DMS79 treated with DMSO at 0.1 percent for 48 hours (cell line): ENCODE data around the gene LANCL2.

Experiments
- DNase-seq: peaks from one replicate; lab custom pipeline; 2025; lab: John Stamatoyannopoulos, UW

Gene LANCL2

DNA sequence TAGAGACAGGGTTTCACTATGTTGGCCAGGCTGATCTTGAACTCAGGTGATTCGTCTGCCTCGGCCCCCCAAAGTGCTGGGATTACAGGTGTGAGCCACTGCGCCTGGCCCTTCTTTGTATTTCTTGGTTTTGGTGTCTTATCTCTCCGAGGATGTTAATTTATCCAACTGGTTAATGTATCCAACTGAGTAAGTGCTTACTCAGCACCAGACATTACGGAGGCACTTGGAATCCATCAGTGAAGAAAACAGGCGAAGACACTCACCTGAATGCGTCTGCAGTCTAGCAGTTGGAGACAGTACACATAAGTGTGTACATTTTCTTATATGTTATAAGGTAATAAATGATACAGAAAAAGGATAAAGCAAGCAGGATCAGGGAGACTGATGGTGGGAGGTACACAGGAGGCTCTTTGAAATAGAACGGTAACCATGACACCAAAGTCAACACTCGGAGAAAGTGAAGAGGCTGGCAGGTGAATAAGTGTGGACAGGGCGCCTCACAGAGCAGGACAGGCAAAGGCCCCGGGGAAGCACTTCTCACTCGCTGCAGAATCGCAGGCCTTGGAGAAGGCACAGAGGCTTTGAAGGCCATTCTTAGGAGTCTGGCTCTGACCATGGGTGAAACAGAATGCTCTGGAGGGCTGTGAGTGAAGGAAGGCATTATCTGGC lies 73.1 kb downstream of the LANCL2 start:
- DNase-seq, result peak; percentile 89

DNA sequence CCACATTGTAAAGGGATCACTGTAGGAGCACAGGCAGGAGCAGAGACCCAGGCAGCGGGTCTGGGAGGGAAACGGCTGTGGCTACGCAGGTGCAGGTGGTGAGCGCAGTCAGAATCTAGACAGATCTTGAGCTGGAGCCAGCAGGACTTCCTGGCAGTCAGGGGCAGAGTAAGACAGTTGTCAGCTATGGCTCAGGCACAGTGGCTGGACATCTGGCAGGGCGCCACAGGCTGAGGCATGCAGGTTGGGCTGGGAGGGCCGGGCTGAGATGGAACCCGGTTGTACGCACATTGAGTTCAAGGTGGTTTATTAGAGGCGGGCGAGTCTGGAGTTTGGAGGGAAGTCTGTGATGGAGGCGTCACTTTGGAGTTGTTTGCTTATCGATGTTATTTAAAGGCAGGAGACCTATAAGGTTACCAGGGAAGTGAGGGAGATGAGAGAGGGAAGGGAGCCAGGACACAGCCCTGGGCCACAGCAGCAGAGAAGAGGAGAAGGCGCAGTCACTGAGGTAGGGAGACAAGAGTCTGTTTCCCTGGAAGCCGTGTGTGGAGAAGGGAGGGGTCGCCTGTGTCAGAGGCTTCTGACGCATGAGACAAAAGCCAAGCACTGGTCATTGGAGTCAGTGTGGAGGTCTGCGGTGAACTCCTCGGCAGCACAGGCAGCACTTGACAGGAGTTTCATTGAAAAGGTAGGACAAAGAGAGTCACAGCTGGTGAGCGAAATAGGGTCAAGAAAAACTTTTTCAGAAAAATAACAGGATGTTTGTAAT lies 73.8 kb downstream of the LANCL2 start:
- peak; percentile 89 for DNase-seq

DNA sequence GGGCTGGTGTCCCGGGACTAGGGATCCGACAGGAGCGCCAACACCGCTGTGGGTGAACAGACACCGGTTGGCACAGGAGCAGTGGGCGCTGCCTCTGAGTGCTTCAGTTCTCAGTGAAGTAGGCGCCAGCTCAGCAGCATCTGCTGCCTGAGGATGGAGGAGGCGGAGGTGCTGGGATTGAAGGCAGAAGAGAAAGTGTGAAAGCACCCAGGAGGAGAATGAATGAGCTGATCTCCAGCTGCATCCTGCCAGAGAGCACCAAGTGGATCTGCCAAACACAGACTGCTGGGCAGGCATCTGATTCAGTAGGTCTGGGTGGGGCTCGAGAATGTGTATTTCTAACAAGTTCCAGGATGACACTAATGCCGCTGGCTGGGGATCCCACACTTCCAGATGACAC lies 74.5 kb downstream of the LANCL2 start:
- peak; percentile 72 for DNase-seq

DNA sequence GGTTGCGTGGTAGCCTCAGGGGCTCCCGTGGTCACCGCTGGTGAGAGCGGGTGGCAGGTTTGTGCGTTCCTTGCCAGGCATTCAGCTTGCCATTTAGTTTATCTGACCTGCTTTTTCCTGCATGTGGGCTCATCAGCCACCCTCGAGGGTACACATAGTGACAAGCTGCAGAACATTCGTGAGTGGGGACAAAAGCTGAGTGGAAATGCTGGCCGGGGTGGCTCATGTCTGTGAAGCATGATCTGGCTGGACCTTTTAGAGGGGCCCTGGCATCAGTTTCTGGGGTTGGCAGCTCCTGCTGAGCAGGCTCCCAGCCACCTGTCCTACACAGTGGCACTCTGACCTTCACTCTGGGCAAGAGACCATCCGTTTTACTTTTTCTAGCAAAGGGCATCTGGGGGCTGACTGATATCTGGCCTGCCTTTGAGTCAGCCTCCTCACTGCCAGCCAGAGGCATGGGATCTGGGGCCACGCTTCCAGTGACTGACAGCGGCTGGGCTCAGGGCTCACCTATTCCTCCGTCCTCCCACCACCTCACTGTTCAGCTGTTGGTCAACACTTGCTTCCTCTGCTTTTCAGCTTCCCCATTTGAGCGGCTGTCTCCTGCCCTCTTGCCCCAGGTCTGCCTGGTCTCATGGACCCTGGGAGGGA lies 75.0 kb downstream of the LANCL2 start:
- DNase-seq, result no peak

DNA sequence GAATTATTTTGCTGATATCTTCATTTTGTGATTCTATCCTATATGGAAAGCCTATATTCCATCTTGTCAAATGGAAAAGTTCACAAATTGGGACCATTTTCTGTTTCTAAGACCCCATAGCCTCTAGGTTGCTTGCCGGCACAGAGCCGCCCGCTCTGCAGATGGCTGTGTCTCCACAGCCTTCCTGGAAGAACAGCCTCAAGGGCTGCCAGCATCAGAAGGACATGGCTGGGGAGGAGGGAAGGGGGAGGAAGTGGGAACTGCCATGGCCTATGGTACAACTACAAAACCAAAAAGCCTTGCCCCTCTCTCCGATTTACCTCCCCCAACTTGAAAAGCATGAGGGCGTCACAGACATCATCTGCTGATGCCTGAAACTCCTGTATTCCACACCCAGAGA lies 75.9 kb downstream of the LANCL2 start:
- DNase-seq, result no peak

DNA sequence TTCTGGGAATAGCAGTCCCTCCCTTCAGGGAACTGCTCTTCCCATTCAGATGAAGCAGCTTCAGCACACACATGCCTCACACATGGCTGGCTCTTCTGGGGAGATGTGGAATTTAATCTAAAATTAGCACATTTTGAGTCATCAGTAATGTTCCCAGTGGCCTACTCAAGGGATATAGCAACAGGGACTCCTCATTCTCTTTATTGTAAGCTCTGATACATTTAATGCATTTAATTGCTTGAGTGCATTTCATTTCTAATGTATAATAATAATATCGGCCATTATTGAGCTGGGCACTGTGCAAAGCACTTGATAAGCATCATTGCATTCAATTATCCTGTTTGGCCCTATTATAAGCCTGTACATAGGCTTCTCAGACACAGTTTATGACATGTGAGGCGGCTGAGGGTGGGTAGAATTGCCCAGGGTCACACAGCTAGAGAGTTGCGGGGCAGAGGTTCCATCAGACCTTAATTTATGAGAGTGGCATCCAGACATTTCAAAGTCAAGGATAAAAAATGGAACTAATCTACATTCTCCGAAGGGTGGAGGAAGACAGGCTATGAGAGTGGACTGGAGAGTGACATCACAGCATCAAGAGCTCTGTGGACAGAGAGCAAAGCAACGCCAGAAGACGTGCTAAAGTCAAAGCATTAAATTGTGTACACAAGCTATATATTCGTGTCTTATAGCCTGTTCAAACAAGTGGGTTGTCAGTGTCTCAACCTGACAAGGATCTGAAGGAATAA lies 76.8 kb downstream of the LANCL2 start:
- DNase-seq, result peak; percentile 56

DNA sequence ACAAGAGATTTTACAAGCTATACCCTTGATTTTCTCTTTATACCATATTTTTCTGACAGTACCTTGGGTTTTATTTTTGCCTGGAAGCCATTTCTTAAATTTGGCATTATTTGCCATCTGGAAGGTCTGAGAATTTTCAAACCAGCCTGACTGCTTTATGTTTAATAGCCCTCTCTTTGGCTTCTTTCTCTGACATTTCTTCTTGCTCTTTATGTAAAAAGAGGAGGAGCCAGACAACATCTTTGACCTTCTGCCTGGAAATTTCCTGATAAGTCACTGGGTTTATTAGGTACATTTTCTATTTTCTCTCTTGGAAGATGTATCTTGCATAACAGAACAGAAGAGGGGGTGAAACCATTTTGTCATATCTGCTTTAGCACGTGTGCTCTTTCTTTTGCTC lies 79.6 kb downstream of the LANCL2 start:
- no peak for DNase-seq

DNA sequence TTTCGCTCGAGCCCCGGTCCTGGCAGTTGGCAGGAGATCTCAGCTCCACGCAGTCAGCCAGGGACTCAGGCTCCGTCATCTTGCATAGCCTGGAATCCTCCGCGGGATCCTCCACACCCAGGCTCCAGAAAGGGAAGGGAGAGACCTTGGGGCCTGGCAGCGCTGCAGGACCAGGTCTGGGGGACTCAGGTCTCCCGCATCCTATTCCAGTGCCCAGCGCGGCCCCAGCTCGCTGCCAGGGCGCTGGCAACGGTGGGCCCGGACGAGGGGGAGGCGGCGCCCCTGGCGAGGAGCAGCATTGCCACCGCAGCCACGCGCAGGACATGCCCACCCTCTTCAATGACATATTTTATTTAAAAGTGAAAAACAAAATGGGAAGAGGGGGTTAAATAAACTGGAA lies 83.4 kb downstream of the LANCL2 start:
- DNase-seq, result no peak

DNA sequence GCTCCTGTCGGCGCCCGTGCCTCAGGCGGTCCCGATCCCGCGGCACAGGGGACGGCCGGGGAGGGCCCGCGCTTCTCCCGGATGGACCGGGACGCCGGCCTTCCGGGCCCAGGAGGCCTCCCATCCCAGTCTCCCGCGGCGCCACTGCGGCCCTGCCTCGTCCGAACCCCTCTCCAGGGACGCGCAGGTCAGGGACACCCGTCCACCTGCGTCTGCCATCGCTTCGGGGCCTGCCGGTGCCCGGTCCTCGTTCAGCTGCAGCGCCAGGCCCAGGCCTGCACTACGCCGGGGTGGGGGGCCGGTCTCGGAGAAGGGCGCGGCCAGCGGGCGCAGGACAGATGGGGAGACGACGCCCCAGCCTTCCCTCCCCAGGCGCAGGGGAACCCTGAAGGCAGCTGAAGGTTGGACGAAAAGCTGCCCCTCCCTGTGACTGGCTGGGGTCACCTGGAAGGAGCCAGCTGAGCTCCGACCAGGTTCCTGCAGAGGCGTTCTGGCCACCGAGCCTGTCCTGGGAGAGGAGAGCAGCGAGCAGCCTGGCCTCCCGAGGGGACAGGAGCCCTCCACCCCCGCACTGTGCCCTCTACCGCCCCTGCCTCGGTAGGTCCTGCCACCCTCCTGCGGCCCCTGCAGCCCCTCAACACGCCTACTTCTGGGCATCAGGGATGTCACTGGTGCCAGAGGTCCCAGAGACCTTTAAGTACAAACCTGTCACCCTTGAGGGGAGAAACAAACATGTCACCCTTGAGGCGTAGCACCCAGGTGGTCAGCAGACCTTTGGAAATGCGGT lies 84.3 kb downstream of the LANCL2 start:
- no peak for DNase-seq

DNA sequence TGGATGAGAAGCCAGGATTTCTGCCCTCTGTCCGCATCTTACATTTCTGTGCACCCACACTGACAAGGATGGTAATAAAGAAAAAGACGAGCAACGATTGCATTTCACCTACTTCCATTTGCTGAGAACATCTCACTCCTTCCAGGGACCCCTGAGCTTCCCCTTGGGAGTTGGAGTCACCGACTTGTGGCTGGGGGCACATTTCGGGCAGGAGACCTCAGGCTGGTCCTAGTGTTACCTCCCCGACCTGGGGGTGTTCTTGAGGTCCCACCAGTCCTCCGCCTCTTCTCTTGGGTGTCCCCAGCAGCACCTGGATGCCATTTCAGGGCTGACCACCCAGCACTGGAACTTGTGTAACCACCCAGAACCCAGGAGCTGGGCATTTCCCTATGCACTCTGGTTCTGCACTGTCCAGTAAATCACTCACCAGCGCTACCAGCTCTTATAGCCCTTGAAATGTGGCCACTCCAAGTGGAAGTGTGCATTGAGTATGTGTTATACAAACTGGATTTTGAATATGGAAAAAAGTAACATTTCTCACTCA lies 84.9 kb downstream of the LANCL2 start:
- DNase-seq, result no peak

DNA sequence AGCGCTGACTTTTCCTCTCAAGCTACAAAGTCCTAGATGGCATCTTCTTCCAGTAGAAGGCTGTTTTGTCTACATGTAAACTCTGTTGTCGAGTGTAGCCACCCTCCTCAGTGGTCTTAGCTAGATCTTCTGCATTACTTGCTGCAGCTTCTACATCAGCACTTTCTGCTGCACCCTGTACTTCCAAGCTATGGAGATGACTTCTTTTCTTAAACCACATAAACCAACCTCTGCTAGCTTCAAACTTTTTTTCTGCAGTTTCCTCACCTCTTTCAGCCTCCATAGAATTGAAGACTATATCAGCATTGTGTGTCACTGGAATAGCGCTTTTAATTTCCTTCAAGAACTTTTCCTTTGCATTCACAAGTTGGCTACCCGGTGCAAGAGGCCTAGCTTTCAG lies 87.8 kb downstream of the LANCL2 start:
- no peak for DNase-seq

DNA sequence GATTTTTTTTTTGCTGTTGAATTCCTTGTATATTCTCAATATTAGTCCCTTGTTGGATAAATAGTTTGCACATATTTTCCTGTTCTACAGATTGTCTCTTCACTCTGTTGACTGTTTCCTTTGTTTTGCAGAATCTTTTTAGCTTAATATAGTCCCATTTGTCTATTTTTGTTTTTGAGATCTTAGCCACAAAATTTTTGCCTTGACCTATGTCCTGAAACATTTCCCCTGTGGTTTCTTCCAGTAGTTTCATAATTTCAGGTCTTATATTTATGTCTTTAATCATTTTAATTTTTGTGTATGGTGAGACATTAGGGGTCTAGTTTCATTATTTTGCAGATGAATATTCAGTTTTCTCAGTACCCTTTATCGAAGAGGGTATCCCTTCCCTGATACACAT lies 92.7 kb downstream of the LANCL2 start:
- DNase-seq, result no peak

DNA sequence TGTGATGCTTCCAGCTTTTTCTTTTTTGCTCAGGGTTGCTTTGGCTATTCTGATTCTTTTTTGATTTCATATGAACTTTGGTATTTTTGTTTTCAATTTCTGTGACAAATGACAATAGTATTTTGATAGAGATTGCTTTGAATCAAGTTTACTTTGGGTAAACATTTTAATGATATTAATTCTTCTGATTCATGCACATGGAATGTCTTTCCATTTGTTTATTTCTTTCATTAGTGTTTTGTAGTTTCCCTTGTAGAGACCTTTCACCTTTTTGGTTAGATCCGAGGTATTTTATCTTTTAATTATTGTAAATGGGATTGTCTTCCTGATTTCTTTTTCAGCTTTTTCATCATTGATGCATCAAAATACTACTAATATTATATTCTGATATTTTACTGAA lies 93.2 kb downstream of the LANCL2 start:
- DNase-seq, result no peak

DNA sequence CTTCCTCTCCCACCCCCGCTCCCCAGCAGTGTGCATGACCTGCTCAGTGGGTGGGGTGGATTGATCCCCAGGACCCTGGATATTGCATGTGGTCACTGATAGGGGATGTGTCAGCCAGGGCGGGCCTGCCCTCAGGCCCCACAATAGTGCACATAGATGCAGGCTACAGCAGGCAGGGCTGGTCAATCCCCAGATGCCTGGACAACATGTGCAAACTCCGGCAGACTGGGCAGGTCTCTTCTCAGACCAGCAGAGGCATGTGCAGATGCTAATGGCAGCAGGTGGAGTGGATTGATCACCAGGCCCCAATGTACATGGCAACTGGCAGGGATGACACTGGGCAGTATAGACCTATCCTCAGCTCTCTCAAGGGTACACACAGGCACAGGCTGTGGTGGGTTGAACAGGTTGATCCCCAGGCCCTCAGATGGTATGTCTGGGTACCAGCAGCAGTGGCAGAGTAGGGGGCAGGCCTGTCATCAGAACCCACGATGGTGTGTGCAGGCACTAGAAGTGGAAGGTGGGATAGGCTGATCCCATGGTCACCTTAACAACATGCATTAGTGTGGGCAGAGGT lies 98.6 kb downstream of the LANCL2 start:
- no peak for DNase-seq

DNA sequence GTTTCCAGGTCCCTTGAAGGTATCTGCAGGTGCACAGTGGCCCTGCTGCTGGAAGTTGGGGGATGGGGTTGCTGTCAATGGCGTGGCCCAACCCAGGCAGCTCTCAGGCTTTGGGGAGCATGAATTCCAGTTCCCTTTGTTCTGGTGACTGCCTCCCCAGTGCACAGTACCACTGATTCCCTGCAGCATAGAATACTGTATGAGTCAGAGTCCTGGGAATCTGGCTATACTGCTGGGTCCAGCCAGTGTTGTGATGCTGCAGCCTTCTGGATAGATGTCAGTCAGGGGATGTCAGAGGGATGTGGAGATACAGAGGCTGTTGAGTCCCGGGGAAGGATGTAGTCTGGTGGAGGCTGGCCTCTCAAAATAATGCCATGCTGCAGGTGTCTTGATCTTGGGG lies 99.3 kb downstream of the LANCL2 start:
- no peak for DNase-seq

DNA sequence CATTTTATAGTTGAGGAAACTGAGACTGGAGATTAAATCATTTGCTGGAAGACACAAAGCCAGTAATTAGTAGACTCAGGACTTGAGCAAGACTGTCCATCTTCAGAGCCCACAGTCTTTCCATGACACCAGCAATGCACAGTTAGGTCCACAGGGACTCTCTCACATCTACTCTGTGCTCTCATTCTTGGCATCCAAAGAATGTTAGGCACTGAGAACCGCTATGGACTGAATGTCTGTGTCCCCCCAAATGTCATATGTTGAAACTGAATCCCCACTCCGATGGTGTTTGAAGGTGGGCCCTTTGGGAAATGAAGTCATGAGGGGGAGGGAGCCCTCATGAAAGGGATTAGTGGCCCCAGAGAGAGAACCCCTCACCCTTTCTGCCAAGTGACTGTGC lies 100.6 kb downstream of the LANCL2 start:
- no peak for DNase-seq

DNA sequence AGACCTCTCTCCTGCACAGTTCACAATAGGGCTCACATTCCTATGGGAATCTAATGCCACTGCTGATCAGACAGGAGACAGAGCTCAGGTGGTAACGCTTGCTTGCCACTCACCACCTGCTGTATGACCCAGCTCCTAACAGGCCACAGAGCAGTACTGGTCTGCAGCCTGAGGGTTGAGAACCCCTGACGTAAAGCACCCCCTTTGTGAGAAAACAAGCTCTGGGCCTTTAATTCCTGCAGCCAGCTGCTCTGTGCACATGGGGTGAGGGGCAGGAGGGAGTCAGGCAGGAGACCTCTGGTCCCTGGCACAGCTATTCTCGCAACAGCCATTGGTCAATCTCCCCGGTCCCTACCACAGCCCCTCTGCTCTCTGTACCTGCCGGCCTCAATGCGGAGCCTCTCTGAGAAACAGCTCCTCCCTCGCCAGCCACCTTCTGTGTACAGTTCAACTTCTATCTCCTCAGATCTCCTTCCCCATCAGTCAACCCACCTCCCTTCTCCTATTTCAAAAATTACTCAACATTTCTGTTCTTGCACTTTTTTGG lies 102.0 kb downstream of the LANCL2 start:
- no peak for DNase-seq

DNA sequence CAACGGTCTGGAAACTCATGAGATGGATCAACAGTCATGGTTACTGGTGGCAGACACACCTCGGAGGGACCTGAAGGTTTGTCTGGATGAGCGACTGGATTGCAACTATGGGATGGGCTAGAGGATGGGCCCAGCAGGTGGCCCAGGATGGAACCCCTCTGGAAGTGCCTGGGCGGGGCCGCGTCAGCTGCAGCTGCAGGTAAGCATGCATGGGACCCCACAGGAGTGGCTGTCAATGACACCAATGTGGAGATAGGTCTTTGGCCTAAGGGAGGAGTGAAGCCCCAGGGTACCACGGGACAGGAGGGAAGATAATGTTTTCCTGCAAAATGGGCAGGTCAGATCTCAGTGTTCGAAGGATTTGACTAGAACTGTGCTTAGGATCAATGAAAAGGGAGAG lies 103.4 kb downstream of the LANCL2 start:
- DNase-seq, result no peak

DNA sequence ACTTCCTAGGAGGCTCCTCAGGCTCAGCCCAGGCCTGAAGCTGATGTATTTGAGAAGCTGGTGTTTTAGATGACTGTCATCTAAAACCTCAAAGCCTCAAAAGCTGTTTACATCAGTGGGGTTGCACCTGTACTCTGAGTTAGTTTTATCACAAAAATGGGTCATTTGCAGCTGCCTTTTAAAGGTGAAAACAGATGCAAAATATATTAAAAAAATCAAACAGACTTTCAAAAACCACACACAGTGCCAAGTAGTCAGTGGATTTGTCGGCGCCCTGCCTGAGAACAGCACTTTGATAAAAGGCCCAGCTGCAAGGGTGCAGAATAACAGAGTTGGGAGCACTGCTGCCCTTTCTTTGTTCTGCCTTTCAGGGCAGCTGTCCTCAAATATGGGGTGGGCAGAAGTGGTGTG lies 104.1 kb downstream of the LANCL2 start:
- no peak for DNase-seq

DNA sequence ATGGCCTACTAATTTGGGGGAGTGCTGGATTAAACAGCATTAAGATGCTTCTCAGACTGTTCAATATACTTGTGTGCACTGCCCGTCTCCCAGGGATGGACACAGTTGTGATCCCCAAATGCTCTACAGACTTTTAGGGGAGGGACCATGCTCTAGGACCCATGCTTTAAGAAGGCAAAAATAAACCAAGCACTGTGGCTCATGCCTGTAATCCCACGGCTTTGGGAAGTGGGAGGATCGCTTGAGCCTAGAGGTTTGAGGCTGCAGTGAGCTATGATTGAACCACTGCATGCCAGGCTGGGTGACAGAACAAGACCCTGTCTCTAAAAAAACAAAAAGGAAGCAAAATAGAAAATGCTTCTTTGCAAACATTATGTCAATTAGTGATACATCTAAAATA lies 104.6 kb downstream of the LANCL2 start:
- DNase-seq, result no peak

DNA sequence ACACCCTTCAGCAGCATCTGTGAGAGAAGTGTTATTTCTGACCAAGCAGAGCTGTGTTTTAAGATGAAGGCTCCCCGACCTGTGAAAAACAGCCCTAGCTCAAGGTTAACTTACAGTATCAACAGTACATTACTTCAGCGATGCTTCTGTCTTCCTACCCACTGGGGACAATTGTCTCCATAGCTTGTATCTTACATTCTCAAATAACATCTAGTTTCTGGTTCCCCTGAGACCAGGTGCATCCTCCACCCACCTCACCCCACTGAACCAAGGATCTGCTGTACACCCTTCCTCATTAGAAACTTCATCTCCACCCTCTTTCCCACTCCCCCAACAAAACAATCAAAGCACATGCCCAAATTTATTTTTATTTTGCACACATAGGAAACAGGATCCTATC lies 105.1 kb downstream of the LANCL2 start:
- DNase-seq, result no peak
